ENCODE results near the gene KHK. TPM values are rescaled to one million over a fixed set of nuclear protein-coding genes. Genes with fewer than 3 reads are reported as not detected.
A peak's percentile ranks its signal among the peaks of the same experiment; 100 is the strongest.

The KHK gene
- total RNA-seq, 1 donor from 2014 or later, result 5.3 TPM

GRCh38 chr2:27053321-27053720 lies 33.3 kb upstream of the KHK start:
- TF ChIP-seq CTCF (IDR thresholded peaks at IDR 0.05; ENCODE audit: partially characterized antibody, unreplicated experiment), result no peak
- H3K9me3 Mint-ChIP-seq (ENCODE audit: unreplicated experiment), result peaks cover 23% of the 10 kb centered on the region
- H3K4me3 Mint-ChIP-seq (ENCODE audit: unreplicated experiment), result peak overlapping the region; percentile 41
- peaks cover 25% of the 10 kb centered on the region for H3K27me3 Mint-ChIP-seq (ENCODE audit: unreplicated experiment)
- H3K4me1 Mint-ChIP-seq (ENCODE audit: low read depth, unreplicated experiment), result peaks cover 7% of the 10 kb centered on the region
- peaks cover 9% of the 10 kb centered on the region for H3K36me3 Mint-ChIP-seq (ENCODE audit: unreplicated experiment)
- peak overlapping the region; percentile 24 for H3K27ac Mint-ChIP-seq (ENCODE audit: unreplicated experiment)
- no peak for DNase-seq

- no peak overlapping the region for H3K27ac Mint-ChIP-seq (ENCODE audit: unreplicated experiment)
- TF ChIP-seq CTCF (IDR thresholded peaks at IDR 0.05; ENCODE audit: partially characterized antibody, unreplicated experiment), result no peak
- no peak for DNase-seq
- H3K4me3 Mint-ChIP-seq (ENCODE audit: unreplicated experiment), result peak overlapping the region; percentile 10
- peaks cover 9% of the 10 kb centered on the region for H3K36me3 Mint-ChIP-seq (ENCODE audit: unreplicated experiment)
- peaks cover 25% of the 10 kb centered on the region for H3K27me3 Mint-ChIP-seq (ENCODE audit: unreplicated experiment)
- peaks cover 23% of the 10 kb centered on the region for H3K9me3 Mint-ChIP-seq (ENCODE audit: unreplicated experiment)
- peaks cover 7% of the 10 kb centered on the region for H3K4me1 Mint-ChIP-seq (ENCODE audit: low read depth, unreplicated experiment)
Measured at GRCh38 chr2:27053776-27054175, 32.8 kb upstream of the KHK start.

- Mint-ChIP-seq H3K4me1 (ENCODE audit: low read depth, unreplicated experiment) (peaks cover 3% of the 10 kb centered on the region), H3K36me3 (ENCODE audit: unreplicated experiment) (peaks cover 9% of the 10 kb centered on the region), H3K27me3 (ENCODE audit: unreplicated experiment) (peaks cover 20% of the 10 kb centered on the region), H3K27ac (ENCODE audit: unreplicated experiment) (no peak overlapping the region), H3K4me3 (ENCODE audit: unreplicated experiment) (peak overlapping the region; percentile 2), H3K9me3 (ENCODE audit: unreplicated experiment) (peaks cover 17% of the 10 kb centered on the region)
- no peak for DNase-seq
- no peak for TF ChIP-seq CTCF (IDR thresholded peaks at IDR 0.05; ENCODE audit: partially characterized antibody, unreplicated experiment)
Measured at GRCh38 chr2:27054721-27055120, 31.9 kb upstream of the KHK start.

GRCh38 chr2:27057184-27057583 lies 29.4 kb upstream of the KHK start:
- Mint-ChIP-seq H3K36me3 (ENCODE audit: unreplicated experiment) (no peaks in the 10 kb centered on the region), H3K27ac (ENCODE audit: unreplicated experiment) (no peak overlapping the region), H3K4me3 (ENCODE audit: unreplicated experiment) (no peak overlapping the region), H3K27me3 (ENCODE audit: unreplicated experiment) (peaks cover 7% of the 10 kb centered on the region), H3K4me1 (ENCODE audit: low read depth, unreplicated experiment) (no peaks in the 10 kb centered on the region), H3K9me3 (ENCODE audit: unreplicated experiment) (peaks cover 3% of the 10 kb centered on the region)
- DNase-seq, result no peak
- TF ChIP-seq CTCF (IDR thresholded peaks at IDR 0.05; ENCODE audit: partially characterized antibody, unreplicated experiment), result no peak

GRCh38 chr2:27058210-27058609 lies 28.4 kb upstream of the KHK start:
- TF ChIP-seq CTCF (IDR thresholded peaks at IDR 0.05; ENCODE audit: partially characterized antibody, unreplicated experiment), result no peak
- DNase-seq, result no peak
- H3K9me3 Mint-ChIP-seq (ENCODE audit: unreplicated experiment), result no peaks in the 10 kb centered on the region
- peaks cover 4% of the 10 kb centered on the region for H3K27me3 Mint-ChIP-seq (ENCODE audit: unreplicated experiment)
- H3K36me3 Mint-ChIP-seq (ENCODE audit: unreplicated experiment), result peaks cover 5% of the 10 kb centered on the region
- H3K4me3 Mint-ChIP-seq (ENCODE audit: unreplicated experiment), result no peak overlapping the region
- H3K4me1 Mint-ChIP-seq (ENCODE audit: low read depth, unreplicated experiment), result no peaks in the 10 kb centered on the region
- no peak overlapping the region for H3K27ac Mint-ChIP-seq (ENCODE audit: unreplicated experiment)
